KMS-11 (cell line): ENCODE results near the gene DGKB.

ENCODE experiments used
- H2AFZ ChIP-seq: fragments of 200-600 bp; sonication (generic); 2 replicates; pipeline ENCODE4 v1.6.1; 2016; ENCODE audit warnings: antibody characterized with exemption, mixed run types, low read depth
- H3K27ac ChIP-seq: fragments of 200-600 bp; sonication (generic); 2 replicates; pipeline ENCODE4 v1.6.1; 2016; ENCODE audit warnings: mild to moderate bottlenecking, mixed run types
- H3K27me3 ChIP-seq: fragments of 200-600 bp; sonication (generic); 2 replicates; pipeline ENCODE4 v1.6.1; 2017; ENCODE audit warnings: mild to moderate bottlenecking, low read depth, mixed run types, moderate library complexity; ENCODE audit not compliant: insufficient read depth
- H3K36me3 ChIP-seq: fragments of 200-600 bp; sonication (generic); 2 replicates; pipeline ENCODE4 v1.6.1; 2017; ENCODE audit warnings: mild to moderate bottlenecking, mixed run types; ENCODE audit not compliant: insufficient read depth
- H3K4me1 ChIP-seq: fragments of 200-600 bp; sonication (generic); 2 replicates; pipeline ENCODE4 v1.6.1; 2016; ENCODE audit warnings: mild to moderate bottlenecking, low read depth, mixed run types; ENCODE audit not compliant: poor library complexity, severe bottlenecking
- H3K4me2 ChIP-seq: fragments of 200-600 bp; sonication (generic); 2 replicates; pipeline ENCODE4 v1.7.0; 2016; ENCODE audit warnings: mild to moderate bottlenecking, mixed run types
- H3K4me3 ChIP-seq: fragments of 200-600 bp; sonication (generic); IDR thresholded peaks from 2 replicates; pipeline ENCODE4 v1.6.1; 2017; ENCODE audit warnings: low read depth, low read length, mixed read lengths; ENCODE audit not compliant: insufficient read depth
- H3K79me2 ChIP-seq: fragments of 200-600 bp; sonication (generic); 2 replicates; pipeline ENCODE4 v1.6.1; 2016; ENCODE audit warnings: low read depth, mixed run types; ENCODE audit not compliant: insufficient read depth
- H3K9ac ChIP-seq: fragments of 200-600 bp; sonication (generic); 2 replicates; pipeline ENCODE4 v1.6.1; 2016; ENCODE audit warnings: mild to moderate bottlenecking, mixed run types
- H4K20me1 ChIP-seq: fragments of 200-600 bp; sonication (generic); 2 replicates; pipeline ENCODE4 v1.6.1; 2016; ENCODE audit warnings: mild to moderate bottlenecking, mixed run types; ENCODE audit not compliant: insufficient read depth
- TF ChIP-seq, protein P1 (sequence below): fragments of 200-600 bp; sonication (generic); conservative IDR thresholded peaks from 2 replicates; pipeline ENCODE4 v1.6.1; 2017; ENCODE audit warnings: low read depth, mild to moderate bottlenecking, antibody characterized with exemption, low read length, moderate library complexity, mixed read lengths

Gene DGKB

DNA sequence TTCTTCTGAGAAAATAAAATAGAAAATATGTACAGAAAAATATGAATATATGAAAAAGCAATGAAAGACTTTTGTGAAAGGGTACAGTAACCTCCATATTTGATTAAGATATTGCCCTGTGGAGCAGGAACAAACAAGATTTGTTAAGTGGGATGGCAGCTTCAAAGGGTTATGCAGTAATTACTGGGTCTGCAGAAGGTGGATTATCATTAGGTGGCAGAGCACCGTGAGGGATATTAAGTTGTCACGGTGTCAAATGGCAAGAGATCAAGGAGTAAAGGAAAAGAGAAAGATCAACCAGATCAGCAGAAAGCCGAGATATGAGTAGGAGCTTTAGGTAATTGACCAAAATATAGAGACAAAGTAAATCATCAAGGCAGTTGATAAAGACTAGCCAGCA is 44.1 kb downstream of the DGKB start:
- Histone ChIP-seq H3K9ac (no peak overlapping the region), H3K79me2 (no peaks in the 10 kb centered on the region), H3K4me1 (no peaks in the 10 kb centered on the region), H3K4me3 (no peak overlapping the region), H2AFZ (no peak overlapping the region), H3K27me3 (no peaks in the 10 kb centered on the region), H3K4me2 (no peak overlapping the region), H3K36me3 (no peaks in the 10 kb centered on the region; the same call in 1 of the 2 replicates), H3K27ac (no peak overlapping the region), H4K20me1 (no peaks in the 10 kb centered on the region)
- TF ChIP-seq, protein P1, sequence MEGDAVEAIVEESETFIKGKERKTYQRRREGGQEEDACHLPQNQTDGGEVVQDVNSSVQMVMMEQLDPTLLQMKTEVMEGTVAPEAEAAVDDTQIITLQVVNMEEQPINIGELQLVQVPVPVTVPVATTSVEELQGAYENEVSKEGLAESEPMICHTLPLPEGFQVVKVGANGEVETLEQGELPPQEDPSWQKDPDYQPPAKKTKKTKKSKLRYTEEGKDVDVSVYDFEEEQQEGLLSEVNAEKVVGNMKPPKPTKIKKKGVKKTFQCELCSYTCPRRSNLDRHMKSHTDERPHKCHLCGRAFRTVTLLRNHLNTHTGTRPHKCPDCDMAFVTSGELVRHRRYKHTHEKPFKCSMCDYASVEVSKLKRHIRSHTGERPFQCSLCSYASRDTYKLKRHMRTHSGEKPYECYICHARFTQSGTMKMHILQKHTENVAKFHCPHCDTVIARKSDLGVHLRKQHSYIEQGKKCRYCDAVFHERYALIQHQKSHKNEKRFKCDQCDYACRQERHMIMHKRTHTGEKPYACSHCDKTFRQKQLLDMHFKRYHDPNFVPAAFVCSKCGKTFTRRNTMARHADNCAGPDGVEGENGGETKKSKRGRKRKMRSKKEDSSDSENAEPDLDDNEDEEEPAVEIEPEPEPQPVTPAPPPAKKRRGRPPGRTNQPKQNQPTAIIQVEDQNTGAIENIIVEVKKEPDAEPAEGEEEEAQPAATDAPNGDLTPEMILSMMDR, result no peak

GRCh38 chr7:14855033-14855794 is 47.3 kb downstream of the DGKB start:
- Histone ChIP-seq H3K4me2 (no peak overlapping the region), H3K79me2 (no peaks in the 10 kb centered on the region), H2AFZ (no peak overlapping the region), H3K36me3 (no peaks in the 10 kb centered on the region; the same call in 1 of the 2 replicates), H3K27ac (no peak overlapping the region), H3K4me3 (no peak overlapping the region), H3K27me3 (no peaks in the 10 kb centered on the region), H4K20me1 (no peaks in the 10 kb centered on the region), H3K9ac (no peak overlapping the region), H3K4me1 (no peaks in the 10 kb centered on the region)
- TF ChIP-seq, protein P1, result no peak

- Histone ChIP-seq H3K9ac (no peak overlapping the region), H3K27ac (no peak overlapping the region), H3K4me3 (no peak overlapping the region), H3K4me1 (no peaks in the 10 kb centered on the region), H3K4me2 (no peak overlapping the region), H3K79me2 (no peaks in the 10 kb centered on the region), H3K27me3 (no peaks in the 10 kb centered on the region), H4K20me1 (no peaks in the 10 kb centered on the region), H2AFZ (no peak overlapping the region), H3K36me3 (no peaks in the 10 kb centered on the region; the same call in 1 of the 2 replicates)
- TF ChIP-seq, protein P1, result no peak
Measured at GRCh38 chr7:14854471-14854870, 48.1 kb downstream of the DGKB start.

GRCh38 chr7:14851610-14852009 is 50.9 kb downstream of the DGKB start:
- Histone ChIP-seq H2AFZ (no peak overlapping the region), H3K9ac (no peak overlapping the region), H3K27ac (no peak overlapping the region), H3K27me3 (no peaks in the 10 kb centered on the region), H3K36me3 (no peaks in the 10 kb centered on the region; the same call in 1 of the 2 replicates), H3K4me3 (no peak overlapping the region), H3K4me1 (no peaks in the 10 kb centered on the region), H3K4me2 (no peak overlapping the region), H4K20me1 (no peaks in the 10 kb centered on the region), H3K79me2 (no peaks in the 10 kb centered on the region)
- TF ChIP-seq, protein P1, result no peak
